Fibroblast of skin of right biceps (primary cell): ENCODE measurements around the gene BRIP1.
"Not testable (repeated sequence)": the region's sequence is repeated elsewhere in the genome, so short reads cannot be mapped to it uniquely, and the experiment has no call there.

Source experiments
- DNase-seq: peaks from one replicate; pipeline ENCODE4 v3.0.0-alpha.2; 2013

BRIP1 gene

GRCh38 chr17:61754124-61754523, 109.2 kb downstream of the BRIP1 start:
- DNase-seq: no peak

DNA sequence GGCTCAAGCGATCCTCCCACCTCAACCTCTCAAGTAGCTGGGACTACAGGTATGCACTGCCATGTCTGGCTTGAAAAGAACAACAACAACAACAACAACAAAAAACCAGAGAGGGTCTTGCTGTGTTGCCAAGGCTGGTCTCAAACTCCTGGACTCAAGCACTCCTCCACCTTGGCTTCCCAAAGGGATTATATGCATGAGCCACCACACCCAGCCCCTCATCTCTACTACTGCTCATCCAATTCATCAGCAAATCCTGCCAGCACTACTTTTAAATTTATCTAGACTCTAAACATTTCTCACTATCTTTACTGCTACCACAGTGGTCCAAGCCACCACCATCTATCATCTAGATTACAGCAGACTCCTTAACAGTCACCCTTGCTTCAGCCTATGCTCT, 109.6 kb downstream of the BRIP1 start:
- DNase-seq: no peak

GRCh38 chr17:61750656-61751055, 112.7 kb downstream of the BRIP1 start:
- DNase-seq: no peak

DNA sequence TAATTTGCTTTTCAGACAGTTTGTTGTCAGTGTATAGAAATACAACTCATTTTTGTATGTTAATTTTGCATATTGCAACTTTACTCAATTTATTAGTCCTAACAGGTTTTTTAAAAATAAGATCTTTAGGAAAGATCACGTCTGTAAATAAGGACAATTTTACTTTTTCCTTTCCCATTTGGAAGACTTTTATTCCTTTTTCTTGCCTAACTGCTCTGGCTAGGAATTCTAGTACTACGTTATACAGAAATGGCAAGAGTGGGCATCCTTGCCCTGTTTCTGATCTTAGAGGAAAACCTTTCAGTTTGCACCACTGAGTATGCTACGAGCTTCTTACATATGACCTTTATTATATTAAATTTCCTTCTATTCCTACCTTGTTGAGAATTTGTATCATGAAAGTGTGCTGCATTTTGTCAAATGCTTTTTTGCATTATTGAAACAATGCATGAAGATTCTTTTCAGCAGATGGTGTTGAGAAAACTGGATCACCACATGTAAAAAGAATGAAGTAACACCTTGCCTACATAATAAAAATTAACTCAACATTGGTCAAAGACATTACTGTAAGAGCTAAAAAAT, 113.4 kb downstream of the BRIP1 start:
- no peak for DNase-seq

DNA sequence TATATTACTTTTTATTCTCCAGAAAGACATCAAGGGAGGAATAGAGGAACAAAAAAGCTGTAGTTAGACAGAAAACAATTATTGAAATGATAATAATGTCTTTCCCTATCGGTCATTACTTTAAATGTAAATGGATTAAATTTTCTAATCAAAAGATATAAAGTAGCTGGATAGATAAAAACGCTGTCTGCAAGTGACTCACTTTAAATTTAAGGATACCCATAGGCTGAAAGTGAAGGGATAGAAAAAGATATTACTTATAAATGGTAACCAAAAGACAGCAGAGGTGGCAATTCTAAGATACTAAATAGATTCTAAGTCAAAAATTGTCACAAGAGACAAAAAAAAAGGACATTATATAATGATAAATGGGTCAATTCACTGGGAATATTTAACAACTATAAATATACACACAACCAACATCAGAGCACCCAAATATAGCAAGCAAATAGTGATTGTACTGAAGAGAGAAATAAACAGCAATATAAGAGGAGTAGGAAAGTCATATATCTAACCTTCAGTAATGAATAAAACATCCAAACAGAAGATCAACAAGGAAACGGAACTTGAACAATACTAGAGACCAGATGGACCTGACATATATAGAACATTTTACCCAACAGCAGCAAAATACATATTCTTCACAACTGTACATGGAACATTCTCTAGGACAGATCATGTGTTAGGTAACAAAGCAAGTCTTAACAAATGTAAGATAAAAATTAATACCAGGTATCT, 116.9 kb downstream of the BRIP1 start:
- no peak for DNase-seq

GRCh38 chr17:61744804-61745203, 118.5 kb downstream of the BRIP1 start:
- DNase-seq: no peak

DNA sequence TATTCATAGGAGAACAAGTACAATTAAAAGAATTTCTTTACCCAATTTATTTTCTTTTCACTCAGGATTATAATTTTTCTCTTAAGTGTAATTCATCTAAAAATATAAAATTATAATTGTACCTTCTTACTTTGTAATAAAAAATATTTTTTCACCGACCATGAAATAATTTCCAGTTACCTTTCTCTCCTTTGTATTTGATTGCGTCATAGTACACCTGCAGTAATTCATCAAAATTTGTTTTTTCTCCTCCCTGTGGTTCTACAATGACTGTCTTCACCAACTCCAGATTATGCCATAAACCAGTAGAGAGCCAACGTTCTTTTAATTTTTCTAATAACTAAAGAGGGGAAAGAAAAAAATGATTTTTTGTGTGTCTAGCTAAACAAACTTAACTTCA, 119.1 kb downstream of the BRIP1 start:
- DNase-seq: no peak

- DNase-seq: no peak
Measured at GRCh38 chr17:61743766-61744165, 119.6 kb downstream of the BRIP1 start.

DNA sequence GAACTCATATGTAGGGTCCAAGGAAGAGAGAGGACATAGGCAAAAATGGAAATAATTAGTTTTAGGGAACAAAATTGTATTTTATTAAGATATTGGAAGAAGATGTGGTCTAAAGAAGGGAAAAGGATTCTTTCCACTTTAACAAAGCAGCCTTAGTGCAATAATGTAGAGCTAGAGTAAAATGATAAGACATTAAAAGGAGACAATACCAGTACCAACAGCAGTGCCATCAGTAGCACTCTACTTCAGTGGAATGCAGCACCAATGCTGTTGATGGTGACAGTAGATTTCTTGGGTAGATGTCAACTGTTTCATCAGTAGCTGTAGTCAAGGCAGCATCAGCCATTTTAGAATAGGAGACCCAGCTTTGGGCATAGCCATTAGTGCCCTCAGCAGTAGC, 124.3 kb downstream of the BRIP1 start:
- DNase-seq: no peak

DNA sequence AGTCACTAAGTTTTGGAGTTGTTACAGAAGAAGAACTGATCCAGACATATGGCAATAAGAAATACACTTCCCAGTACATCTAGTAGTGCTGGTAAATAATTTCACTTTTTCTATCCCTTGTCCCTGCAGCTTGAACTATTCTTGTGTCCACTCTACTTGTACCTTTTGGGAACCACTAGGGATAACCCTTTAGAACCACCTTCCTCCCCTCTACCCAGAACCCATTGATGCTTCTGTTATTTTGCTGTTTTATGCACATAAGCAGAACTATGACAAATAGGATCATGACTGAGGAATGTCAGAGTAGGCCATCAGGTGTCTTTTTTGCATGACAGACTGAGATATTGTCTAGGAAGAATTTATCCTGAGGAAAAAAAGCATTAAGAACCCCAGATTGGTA, 125.1 kb downstream of the BRIP1 start:
- no peak for DNase-seq

DNA sequence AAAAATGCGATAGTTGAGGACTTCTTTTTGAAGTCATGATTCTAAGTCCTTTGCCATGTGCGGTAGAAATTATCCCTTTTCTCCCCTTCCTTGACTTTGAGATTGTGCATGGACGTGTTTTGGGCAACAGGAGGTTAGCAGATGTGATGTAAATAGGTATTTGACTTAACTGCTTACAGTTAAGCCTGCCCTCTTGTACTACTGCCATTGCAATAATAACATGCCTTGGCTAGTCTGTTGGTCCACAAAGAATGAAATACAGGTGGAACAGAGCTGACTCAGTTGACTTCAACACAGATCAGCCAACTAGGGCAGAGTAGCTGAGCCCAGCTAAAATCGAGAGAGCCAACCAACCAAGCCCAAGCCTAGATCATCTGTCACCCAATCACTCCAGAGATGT, 125.5 kb downstream of the BRIP1 start:
- no peak for DNase-seq

DNA sequence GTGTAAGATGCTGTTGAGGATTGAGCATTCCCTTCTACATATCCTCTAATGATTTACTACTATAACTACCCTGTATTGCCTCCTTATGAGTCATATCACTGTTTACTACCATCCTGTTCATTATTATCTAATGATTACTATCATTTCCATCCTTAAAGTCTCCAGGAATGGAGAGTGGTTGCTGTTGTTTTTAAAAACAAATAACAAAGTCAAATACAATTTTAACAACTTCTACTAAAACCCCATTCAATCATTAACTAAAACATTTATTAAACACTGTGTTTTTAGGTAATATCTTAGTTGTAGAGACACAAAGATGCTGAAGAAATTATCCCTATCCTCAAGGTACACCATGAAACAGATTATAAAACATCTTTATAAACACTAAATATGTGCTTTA, 126.9 kb downstream of the BRIP1 start:
- no peak for DNase-seq

- no peak for DNase-seq
Measured at GRCh38 chr17:61735807-61736206, 127.5 kb downstream of the BRIP1 start.

DNA sequence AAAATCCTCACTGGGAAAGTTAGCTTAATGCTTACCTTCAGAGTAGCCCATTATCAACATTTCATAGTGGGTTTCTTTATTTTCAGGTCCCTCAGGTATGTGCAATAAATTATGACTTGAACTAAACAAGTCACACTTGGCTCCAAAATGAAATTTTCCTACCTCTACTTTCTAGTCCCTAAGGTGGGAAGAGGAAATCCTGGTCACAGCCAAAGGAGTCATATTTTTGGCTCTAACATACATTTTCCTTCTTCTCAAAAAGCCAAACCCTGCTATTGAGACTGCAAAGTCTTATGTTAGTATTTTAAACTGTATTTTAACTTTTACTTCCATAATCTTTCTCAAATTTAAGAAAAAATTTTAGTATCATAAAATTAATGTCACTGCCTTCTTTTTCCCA, 128.9 kb downstream of the BRIP1 start:
- no peak for DNase-seq

- no peak for DNase-seq
Measured at GRCh38 chr17:61734012-61734411, 129.3 kb downstream of the BRIP1 start.

DNA sequence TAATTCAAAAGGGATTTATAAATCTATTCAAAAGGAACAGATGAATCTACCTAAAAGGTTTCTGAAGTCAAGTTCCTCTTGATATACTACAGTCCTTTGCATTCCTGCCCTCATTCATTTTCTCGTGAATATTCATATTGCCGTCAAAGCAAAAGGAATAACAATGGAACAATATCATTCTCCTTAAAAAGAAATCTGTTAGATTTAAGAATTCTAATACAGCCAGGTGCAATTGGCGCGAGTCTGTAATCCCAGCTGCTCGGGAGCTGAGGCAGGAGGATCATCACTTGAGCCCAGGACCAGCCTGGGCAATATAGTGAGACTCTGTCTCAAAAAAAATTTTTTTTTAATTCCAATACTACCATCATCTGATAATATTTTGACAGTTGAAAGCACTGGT, 130.3 kb downstream of the BRIP1 start:
- DNase-seq: no peak

GRCh38 chr17:61732169-61732568, 131.2 kb downstream of the BRIP1 start:
- DNase-seq: no peak

GRCh38 chr17:61731330-61731729, 132.0 kb downstream of the BRIP1 start:
- no peak for DNase-seq

GRCh38 chr17:61729690-61730268, 133.5 kb downstream of the BRIP1 start:
- DNase-seq: no peak

- no peak for DNase-seq
Measured at GRCh38 chr17:61728297-61728836, 135.0 kb downstream of the BRIP1 start.

DNA sequence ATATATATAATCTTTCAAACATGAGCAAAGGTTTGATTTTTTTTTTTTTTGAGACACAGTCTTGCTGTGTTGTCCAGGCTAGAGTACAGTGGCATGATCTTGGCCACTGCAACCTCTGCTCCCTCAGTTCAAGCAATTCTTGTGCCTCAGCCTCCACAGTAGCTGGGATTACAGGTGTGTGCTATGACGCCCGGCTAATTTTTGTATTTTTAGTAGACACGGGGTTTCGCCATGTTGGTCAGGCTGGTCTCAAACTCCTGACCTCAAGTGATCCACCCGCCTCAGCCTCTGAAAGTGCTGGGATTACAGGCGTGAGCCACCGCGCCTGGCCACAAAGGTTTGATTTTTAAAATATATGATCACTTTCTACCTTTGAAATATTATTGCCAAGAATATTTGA, 135.5 kb downstream of the BRIP1 start:
- not testable (repeated sequence) for DNase-seq

- no peak for DNase-seq
Measured at GRCh38 chr17:61726977-61727376, 136.4 kb downstream of the BRIP1 start.

GRCh38 chr17:61724777-61725176, 138.6 kb downstream of the BRIP1 start:
- no peak for DNase-seq

GRCh38 chr17:61723914-61724313, 139.4 kb downstream of the BRIP1 start:
- DNase-seq: no peak
